GM18526 (cell line): ENCODE results near the gene NLRP3.

Source experiments
- POLR2A ChIP-seq: IDR thresholded peaks from 3 replicates; pipeline ENCODE4 v1.6.1; 2011; ENCODE audit not compliant: insufficient read length; ENCODE audit errors: extremely low read depth

Gene NLRP3

GRCh38 chr1:247419336-247419735 is 3.4 kb downstream of the NLRP3 start:
- TF ChIP-seq POLR2A = no peak

- no peak for TF ChIP-seq POLR2A
These were observed 5.1 kb downstream of the NLRP3 start for GRCh38 chr1:247421074-247421473.

- TF ChIP-seq POLR2A = no peak
These were observed 13.5 kb downstream of the NLRP3 start for GRCh38 chr1:247429496-247429895.

GRCh38 chr1:247430434-247430833 is 14.5 kb downstream of the NLRP3 start:
- TF ChIP-seq POLR2A = no peak

- TF ChIP-seq POLR2A = no peak
These were observed 15.7 kb downstream of the NLRP3 start for GRCh38 chr1:247431643-247432042.

GRCh38 chr1:247434005-247434404 is 18.0 kb downstream of the NLRP3 start:
- no peak for TF ChIP-seq POLR2A

- TF ChIP-seq POLR2A = no peak
These were observed 19.2 kb downstream of the NLRP3 start for GRCh38 chr1:247435030-247435758.

GRCh38 chr1:247435759-247436147 is 19.8 kb downstream of the NLRP3 start:
- no peak for TF ChIP-seq POLR2A

GRCh38 chr1:247437551-247438505 is 21.9 kb downstream of the NLRP3 start:
- no peak for TF ChIP-seq POLR2A

GRCh38 chr1:247440001-247440620 is 24.1 kb downstream of the NLRP3 start:
- no peak for TF ChIP-seq POLR2A

GRCh38 chr1:247441606-247442005 is 25.6 kb downstream of the NLRP3 start:
- TF ChIP-seq POLR2A = no peak

- TF ChIP-seq POLR2A = no peak
These were observed 26.2 kb downstream of the NLRP3 start for GRCh38 chr1:247442164-247442563.

- TF ChIP-seq POLR2A = no peak
These were observed 27.7 kb downstream of the NLRP3 start for GRCh38 chr1:247443641-247444040.

GRCh38 chr1:247444571-247444970 is 28.6 kb downstream of the NLRP3 start:
- TF ChIP-seq POLR2A = no peak

- TF ChIP-seq POLR2A = no peak
These were observed 29.8 kb downstream of the NLRP3 start for GRCh38 chr1:247445526-247446356.
